Measurements from ENCODE around the gene DGLUCY.
"Not testable (repeated sequence)": the region's sequence is repeated elsewhere in the genome, so short reads cannot be mapped to it uniquely, and the experiment has no call there.

The DGLUCY gene

GRCh38 chr14:91084516-91084915 is 29.4 kb upstream of the DGLUCY start:
- H3F3A ChIP-seq (ENCODE audit: low read depth), result no peaks in the 10 kb centered on the region
- no peak for TF ChIP-seq EZH2phosphoT487 (IDR thresholded peaks at IDR 0.05; ENCODE audit: borderline replicate concordance)
- no peak for TF ChIP-seq CTCF (conservative IDR thresholded peaks at IDR 0.05; ENCODE audit: low read length)
- H3K36me3 ChIP-seq (ENCODE audit: insufficient read depth, low read length), result no peaks in the 10 kb centered on the region
- H3K9me2 ChIP-seq (replicated peaks; ENCODE audit: low read depth, low read length), result no peaks in the 10 kb centered on the region
- no peaks in the 10 kb centered on the region for H3K79me2 ChIP-seq (ENCODE audit: insufficient read depth, low read length)
- H3K9ac ChIP-seq (ENCODE audit: low read depth, low read length, poor library complexity, severe bottlenecking), result no peak overlapping the region
- H2AFZ ChIP-seq (ENCODE audit: low read length), result no peak overlapping the region
- no peak overlapping the region for H3K4me3 ChIP-seq (ENCODE audit: low read length, poor library complexity, severe bottlenecking)
- no peaks in the 10 kb centered on the region for H3K4me1 ChIP-seq (ENCODE audit: insufficient read depth, low read length, poor library complexity, severe bottlenecking)
- H3K9me3 ChIP-seq (ENCODE audit: insufficient read depth, low read depth, low read length), result no peaks in the 10 kb centered on the region
- no peaks in the 10 kb centered on the region for H3K27me3 ChIP-seq (ENCODE audit: insufficient read depth, low read length, poor library complexity, severe bottlenecking)
- H3K4me2 ChIP-seq (ENCODE audit: low read depth, low read length, poor library complexity, severe bottlenecking), result no peak overlapping the region
- H4K20me1 ChIP-seq (ENCODE audit: insufficient read depth, low read length, poor library complexity, severe bottlenecking), result no peaks in the 10 kb centered on the region

GRCh38 chr14:91087470-91087869 is 26.4 kb upstream of the DGLUCY start:
- H3K9me3 ChIP-seq (ENCODE audit: insufficient read depth, low read depth, low read length); H3F3A ChIP-seq (ENCODE audit: low read depth); H3K4me1 ChIP-seq (ENCODE audit: insufficient read depth, low read length, poor library complexity, severe bottlenecking); H3K79me2 ChIP-seq (ENCODE audit: insufficient read depth, low read length); H3K4me3 ChIP-seq (ENCODE audit: low read length, poor library complexity, severe bottlenecking); H3K9me2 ChIP-seq (replicated peaks; ENCODE audit: low read depth, low read length); H3K27me3 ChIP-seq (ENCODE audit: insufficient read depth, low read length, poor library complexity, severe bottlenecking); H2AFZ ChIP-seq (ENCODE audit: low read length); H3K4me2 ChIP-seq (ENCODE audit: low read depth, low read length, poor library complexity, severe bottlenecking); H3K9ac ChIP-seq (ENCODE audit: low read depth, low read length, poor library complexity, severe bottlenecking); H3K36me3 ChIP-seq (ENCODE audit: insufficient read depth, low read length); H4K20me1 ChIP-seq (ENCODE audit: insufficient read depth, low read length, poor library complexity, severe bottlenecking): not testable (repeated sequence)

- TF ChIP-seq EZH2phosphoT487 (IDR thresholded peaks at IDR 0.05; ENCODE audit: borderline replicate concordance) (no peak), CTCF (conservative IDR thresholded peaks at IDR 0.05; ENCODE audit: low read length) (no peak)
- Histone ChIP-seq H3K9me3 (ENCODE audit: insufficient read depth, low read depth, low read length) (no peaks in the 10 kb centered on the region), H3F3A (ENCODE audit: low read depth) (no peaks in the 10 kb centered on the region), H3K9ac (ENCODE audit: low read depth, low read length, poor library complexity, severe bottlenecking) (no peak overlapping the region), H3K4me3 (ENCODE audit: low read length, poor library complexity, severe bottlenecking) (no peak overlapping the region), H3K4me2 (ENCODE audit: low read depth, low read length, poor library complexity, severe bottlenecking) (no peak overlapping the region), H3K79me2 (ENCODE audit: insufficient read depth, low read length) (no peaks in the 10 kb centered on the region), H3K4me1 (ENCODE audit: insufficient read depth, low read length, poor library complexity, severe bottlenecking) (no peaks in the 10 kb centered on the region), H3K27me3 (ENCODE audit: insufficient read depth, low read length, poor library complexity, severe bottlenecking) (no peaks in the 10 kb centered on the region), H3K9me2 (replicated peaks; ENCODE audit: low read depth, low read length) (no peaks in the 10 kb centered on the region), H3K36me3 (ENCODE audit: insufficient read depth, low read length) (no peaks in the 10 kb centered on the region), H2AFZ (ENCODE audit: low read length) (no peak overlapping the region), H4K20me1 (ENCODE audit: insufficient read depth, low read length, poor library complexity, severe bottlenecking) (no peaks in the 10 kb centered on the region)
These were observed 25.2 kb upstream of the DGLUCY start for GRCh38 chr14:91088585-91089235.

- Histone ChIP-seq H3K4me1 (ENCODE audit: insufficient read depth, low read length, poor library complexity, severe bottlenecking) (no peaks in the 10 kb centered on the region), H3K27me3 (ENCODE audit: insufficient read depth, low read length, poor library complexity, severe bottlenecking) (no peaks in the 10 kb centered on the region), H3K36me3 (ENCODE audit: insufficient read depth, low read length) (no peaks in the 10 kb centered on the region), H3K4me2 (ENCODE audit: low read depth, low read length, poor library complexity, severe bottlenecking) (no peak overlapping the region), H3K9me2 (replicated peaks; ENCODE audit: low read depth, low read length) (no peaks in the 10 kb centered on the region), H3K4me3 (ENCODE audit: low read length, poor library complexity, severe bottlenecking) (no peak overlapping the region), H2AFZ (ENCODE audit: low read length) (no peak overlapping the region), H3K79me2 (ENCODE audit: insufficient read depth, low read length) (no peaks in the 10 kb centered on the region), H4K20me1 (ENCODE audit: insufficient read depth, low read length, poor library complexity, severe bottlenecking) (no peaks in the 10 kb centered on the region), H3K9ac (ENCODE audit: low read depth, low read length, poor library complexity, severe bottlenecking) (no peak overlapping the region), H3K9me3 (ENCODE audit: insufficient read depth, low read depth, low read length) (no peaks in the 10 kb centered on the region), H3F3A (ENCODE audit: low read depth) (no peaks in the 10 kb centered on the region)
- no peak for TF ChIP-seq CTCF (conservative IDR thresholded peaks at IDR 0.05; ENCODE audit: low read length)
These were observed 23.8 kb upstream of the DGLUCY start for GRCh38 chr14:91089958-91090535.
